A549 (cell line): ENCODE results near the gene LHFPL2. TPM values are rescaled to one million over a fixed set of nuclear protein-coding genes. Genes with fewer than 3 reads are reported as not detected.

Experiments used
- ATAC-seq, 2 experiments: fragments of 200-7000 bp in 1 of 2; fragments of >200 bp in 1 of 2; cut with Nextera tagmentation in 1 of 2; cut with Tn5 transposase in 1 of 2; 3 replicates each; pipeline versions ENCODE4 v1.8.0 to v1.9.1; 2018 to 2020; ENCODE audit warnings: mild to moderate bottlenecking in 1 of 2, moderate library complexity in 1 of 2
- CTCF ChIA-PET: fragments of 300-600 bp; sonication (Branson Sonifier 250); formaldehyde crosslinking; extraction: SDS; loops from one replicate; lab custom pipeline; 2021; ENCODE audit warnings: antibody characterized with exemption, inconsistent platforms; lab: Yijun Ruan, JAX
- POLR2A ChIA-PET: fragments of 350-600 bp; formaldehyde crosslinking; extraction: SDS; loops from one replicate; lab custom pipeline; 2021; ENCODE audit warnings: antibody characterized with exemption, inconsistent platforms; lab: Yijun Ruan, JAX
- DNase-seq, 2 experiments: peaks; one replicate each; pipeline versions ENCODE4 v3.0.0 to v3.0.0-alpha.2; 2011 to 2016; ENCODE audit warnings: low read depth in 1 of 2, low spot score in 1 of 2
- FAIRE-seq: peaks from 2 replicates; lab custom pipeline; 2011; peaks lifted over from hg19 to GRCh38; lab: Jason Lieb, UNC
- H3K27ac ChIP-seq, 2 experiments: fragments of >200 bp; sonication (Bioruptor Twin); formaldehyde crosslinking; 3 replicates each; pipeline ENCODE4 v1.5.1; 2016 to 2017
- H3K4me1 ChIP-seq: fragments of >200 bp; sonication (Bioruptor Twin); formaldehyde crosslinking; 3 replicates; pipeline ENCODE4 v1.6.1; 2016
- H3K4me2 ChIP-seq: fragments of >200 bp; sonication (Bioruptor Twin); formaldehyde crosslinking; 3 replicates; pipeline ENCODE4 v1.6.1; 2016
- H3K4me3 ChIP-seq: fragments of >200 bp; sonication (Bioruptor Twin); formaldehyde crosslinking; 3 replicates; pipeline ENCODE4 v1.5.1; 2016
- H3K9me3 ChIP-seq: fragments of >200 bp; sonication (Bioruptor Twin); formaldehyde crosslinking; 3 replicates; pipeline ENCODE4 v1.6.1; 2016
- BHLHE40 ChIP-seq: IDR thresholded peaks from 2 replicates; pipeline ENCODE4 v1.6.1; 2012; ENCODE audit warnings: low read depth, low read length, inconsistent platforms
- CTCF ChIP-seq: fragments of >200 bp; sonication (Bioruptor Twin); formaldehyde crosslinking; IDR thresholded peaks from 3 replicates; pipeline ENCODE4 v1.5.1; 2016
- EHMT2 ChIP-seq: fragments of 200-600 bp; sonication (generic); IDR thresholded peaks from 2 replicates; pipeline ENCODE4 v1.6.1; 2016; ENCODE audit warnings: antibody characterized with exemption, low read depth, mild to moderate bottlenecking, moderate library complexity
- GATA3 ChIP-seq: IDR thresholded peaks from 2 replicates; pipeline ENCODE4 v1.6.1; 2012; ENCODE audit warnings: borderline replicate concordance
- HDAC2 ChIP-seq: fragments of 200-600 bp; sonication (generic); IDR thresholded peaks from 2 replicates; pipeline ENCODE4 v1.6.1; 2016
- HOXA7 ChIP-seq: fragments of 250-450 bp; sonication (Bioruptor Pico); IDR thresholded peaks from 2 replicates; pipeline ENCODE4 v1.5.0; 2020; ENCODE audit warnings: mild to moderate bottlenecking, moderate library complexity
- HOXB13 ChIP-seq: fragments of 250-450 bp; sonication (Bioruptor Pico); IDR thresholded peaks from 2 replicates; pipeline ENCODE4 v1.5.0; 2020; ENCODE audit warnings: low read depth, mild to moderate bottlenecking, moderate library complexity
- JUN ChIP-seq, 2 experiments: fragments of >200 bp; sonication (Bioruptor Twin); formaldehyde crosslinking; IDR thresholded peaks; 2 replicates in 1 of 2; 3 replicates in 1 of 2; pipeline ENCODE4 v1.6.1; 2016 to 2017
- JUNB ChIP-seq: fragments of >200 bp; sonication (Bioruptor Twin); formaldehyde crosslinking; IDR thresholded peaks from 2 replicates; pipeline ENCODE4 v1.6.1; 2016
- KDM1A ChIP-seq: fragments of 200-600 bp; sonication (generic); IDR thresholded peaks from 2 replicates; pipeline ENCODE4 v1.6.1; 2016; ENCODE audit warnings: low read depth, mild to moderate bottlenecking
- MAFK ChIP-seq: fragments of 450-650 bp; IDR thresholded peaks from 2 replicates; pipeline ENCODE4 v1.6.1; 2014; ENCODE audit not compliant: partially characterized antibody
- NFE2L2 ChIP-seq: fragments of 150-350 bp; conservative IDR thresholded peaks from 2 replicates; pipeline ENCODE4 v1.6.1; 2014; ENCODE audit warnings: low read length
- PBX3 ChIP-seq: IDR thresholded peaks from 2 replicates; pipeline ENCODE4 v1.6.1; 2012
- PHF8 ChIP-seq: fragments of 200-600 bp; sonication (generic); IDR thresholded peaks from 2 replicates; pipeline ENCODE4 v1.6.1; 2016; ENCODE audit warnings: low read depth, mild to moderate bottlenecking, antibody characterized with exemption, moderate library complexity, borderline replicate concordance
- POLR2A ChIP-seq: IDR thresholded peaks from 2 replicates; pipeline ENCODE4 v1.6.1; 2012; ENCODE audit warnings: mild to moderate bottlenecking, low read length
- POLR2AphosphoS2 ChIP-seq: conservative IDR thresholded peaks from 2 replicates; pipeline ENCODE4 v1.6.1; 2012; ENCODE audit warnings: low read length, improper control_type of control experiment, inconsistent platforms
- RAD21 ChIP-seq, 2 experiments: fragments of >200 bp in 1 of 2; sonication (Bioruptor Twin) in 1 of 2; formaldehyde crosslinking in 1 of 2; IDR thresholded peaks in 1 of 2; conservative IDR thresholded peaks in 1 of 2; 2 replicates in 1 of 2; 3 replicates in 1 of 2; pipeline ENCODE4 v1.6.1; 2012 to 2018; ENCODE audit warnings: inconsistent platforms in 1 of 2
- RARB ChIP-seq: fragments of 250-450 bp; sonication (Bioruptor Pico); IDR thresholded peaks from 2 replicates; pipeline ENCODE4 v1.8.0; 2021; ENCODE audit warnings: mild to moderate bottlenecking, moderate library complexity
- SMC3 ChIP-seq: fragments of >200 bp; sonication (Bioruptor Twin); formaldehyde crosslinking; IDR thresholded peaks from 3 replicates; pipeline ENCODE4 v1.6.1; 2018; ENCODE audit warnings: inconsistent platforms
- SREBF2 ChIP-seq: fragments of 450-650 bp; IDR thresholded peaks from 2 replicates; pipeline ENCODE4 v1.6.1; 2014; ENCODE audit warnings: mild to moderate bottlenecking, moderate library complexity
- ZSCAN20 ChIP-seq: fragments of 250-450 bp; sonication (Bioruptor Pico); IDR thresholded peaks from 2 replicates; pipeline ENCODE4 v1.8.0; 2022; ENCODE audit warnings: mild to moderate bottlenecking, moderate library complexity
- WGBS: methylation state at CpG from one replicate; pipeline ENCODE4 v1.1.6; 2017; ENCODE audit errors: missing lambda C conversion rate; 5-methylcytosine and 5-hydroxymethylcytosine counted together
- polyA plus RNA-seq, 4 experiments: library from polyadenylated mRNA; depleted of rRNA in 3 of 4; stranded (reverse); fragments of >200 nt; fragmentation: RNase III in 1 of 4; extraction: RNeasy Plus Mini Kit Qiagen cat#74134 plus additional on column Dnase treatment in 1 of 4; gene quantifications; 2 replicates in 3 of 4; 3 replicates in 1 of 4; pipeline ENCODE4 v1.2.3, GENCODE V29; 2011 to 2017
- TF ChIP-seq, protein P1 (sequence below): fragments of 250-450 bp; sonication (Bioruptor Pico); IDR thresholded peaks from 2 replicates; pipeline ENCODE4 v1.5.0; 2021; ENCODE audit warnings: mild to moderate bottlenecking, moderate library complexity, borderline replicate concordance
- TF ChIP-seq, protein P2 (sequence below): fragments of 250-450 bp; sonication (Bioruptor Pico); IDR thresholded peaks from 2 replicates; pipeline ENCODE4 v1.5.0; 2020; ENCODE audit warnings: low read depth, mild to moderate bottlenecking, moderate library complexity

Gene LHFPL2
- polyA plus RNA-seq, 2 of the 4 experiments (the other 2 are of a cell fraction): 24.9 to 41.7 TPM

DNA sequence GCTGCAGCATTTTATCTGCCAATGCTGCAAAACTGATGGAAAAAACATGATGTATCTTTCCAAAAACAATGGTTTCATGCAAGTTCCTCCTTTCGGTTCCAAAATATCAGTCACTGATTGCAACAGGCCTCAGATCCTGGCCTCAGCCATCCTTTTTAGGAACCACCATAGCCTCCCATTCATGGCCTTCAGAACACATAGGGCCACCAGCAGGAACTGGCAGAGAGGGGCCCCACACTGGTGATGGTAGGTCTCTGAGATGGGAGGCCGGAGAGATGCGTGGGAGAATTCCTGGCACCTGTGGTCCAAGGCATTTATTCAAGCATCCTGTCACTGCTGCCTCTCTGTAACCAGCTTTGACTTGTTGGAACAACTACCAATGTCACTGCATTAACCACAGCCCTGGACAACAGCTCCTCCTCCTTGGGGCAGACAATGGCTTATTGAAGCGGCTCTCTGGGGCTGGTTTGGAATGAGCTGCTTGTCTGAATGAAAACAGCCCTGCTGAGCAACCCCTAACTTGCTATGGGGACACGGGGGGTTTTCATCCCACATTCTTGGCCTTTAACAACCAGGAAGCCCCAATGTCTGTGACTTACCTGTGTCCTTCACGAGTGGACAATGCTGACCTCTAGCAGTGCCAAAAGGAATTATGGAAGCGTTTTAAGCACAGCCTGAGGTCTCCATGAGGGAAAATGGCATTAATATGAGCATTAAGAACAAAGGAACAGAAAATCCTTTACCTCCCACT is 108.1 kb downstream of the LHFPL2 start:
- ChIA-PET POLR2A (no interaction called here), CTCF (interaction anchor here (0.9 to 1.4 kb wide), 4 partner anchors 24 to 73 kb away, joined by 3 to 4 read pairs (median 3); no protein-coding TSS in a partner anchor)
- WGBS: 93% methylated on average over 7 of the region's 7 CpGs
- DNase-seq: no peak
- ATAC-seq: no peak
- Histone ChIP-seq H3K4me1 (peaks cover 10% of the 10 kb centered on the region; the same call in 2 of the 3 replicates), H3K4me3 (no peak overlapping the region), H3K4me2 (no peak overlapping the region), H3K27ac (peak overlapping the region in 1 of 2 experiments; percentile 58; a peak in 2 of 6 replicates), H3K9me3 (no peaks in the 10 kb centered on the region)
- no peak for FAIRE-seq
- TF ChIP-seq RAD21 (conservative IDR thresholded peaks at IDR 0.05 in 1 of 2, IDR thresholded peaks at IDR 0.05 in 1 of 2): 0 out of 5 replicates have a peak, but pooled peaks of 1 of the 2 experiments have one; percentile 21
- no peak for TF ChIP-seq HOXB13 (CRISPR knock-in tag)

- Histone ChIP-seq H3K4me3 (no peak overlapping the region), H3K4me1 (peaks cover 22% of the 10 kb centered on the region), H3K9me3 (no peaks in the 10 kb centered on the region), H3K27ac (peak overlapping the region; percentile 21 to 50; a peak in 5 of 6 replicates), H3K4me2 (no peak overlapping the region)
- no peak for DNase-seq
- ATAC-seq: no peak; a peak in 1 of 6 replicates
- 81% methylated on average over 3 of the region's 3 CpGs for WGBS
- TF ChIP-seq JUNB: no peak
- no peak for TF ChIP-seq SREBF2
- no peak for TF ChIP-seq NFE2L2
- TF ChIP-seq BHLHE40: no peak
- no peak for TF ChIP-seq CTCF
- no peak for TF ChIP-seq POLR2AphosphoS2
- no peak for TF ChIP-seq HOXA7 (CRISPR knock-in tag)
- TF ChIP-seq GATA3: no peak
- TF ChIP-seq POLR2A: no peak
- TF ChIP-seq HDAC2: no peak
- no peak for TF ChIP-seq KDM1A
- no peak for TF ChIP-seq ZSCAN20 (CRISPR knock-in tag)
- TF ChIP-seq PHF8: no peak
- no peak for FAIRE-seq
- ChIA-PET CTCF (interaction anchor here (0.9 to 2.7 kb wide), 32 partner anchors 10 to 436 kb away, joined by 3 to 20 read pairs (median 6); partner anchors contain the start of gene LHFPL2), POLR2A (no interaction called here)
Measured at GRCh38 chr5:78538240-78538850, 110.2 kb downstream of the LHFPL2 start.

- Histone ChIP-seq H3K27ac (peak overlapping the region; percentile 21 to 50; a peak in 5 of 6 replicates), H3K9me3 (no peaks in the 10 kb centered on the region), H3K4me1 (peaks cover 22% of the 10 kb centered on the region), H3K4me3 (no peak overlapping the region), H3K4me2 (no peak overlapping the region)
- ATAC-seq (peak; percentile 79 to 85), FAIRE-seq (no peak), DNase-seq (peak; percentile 36 to 54)
- 60% methylated on average over 5 of the region's 5 CpGs for WGBS
- ChIA-PET CTCF (interaction anchor here (0.7 to 2.7 kb wide), 52 partner anchors 9 to 436 kb away, joined by 3 to 20 read pairs (median 4); partner anchors contain the start of gene LHFPL2), POLR2A (no interaction called here)
- TF ChIP-seq JUNB (no peak), JUN (IDR thresholded peaks at IDR 0.05) (no peak; a peak in 1 of 5 replicates), RAD21 (conservative IDR thresholded peaks at IDR 0.05 in 1 of 2, IDR thresholded peaks at IDR 0.05 in 1 of 2) (peak; percentile 86 to 88), RARB (CRISPR knock-in tag) (no peak), PBX3 (no peak), MAFK (no peak), CTCF (peak; percentile 61), EHMT2 (no peak), SMC3 (peak; percentile 75), POLR2AphosphoS2 (no peak)
- TF ChIP-seq, protein P1, sequence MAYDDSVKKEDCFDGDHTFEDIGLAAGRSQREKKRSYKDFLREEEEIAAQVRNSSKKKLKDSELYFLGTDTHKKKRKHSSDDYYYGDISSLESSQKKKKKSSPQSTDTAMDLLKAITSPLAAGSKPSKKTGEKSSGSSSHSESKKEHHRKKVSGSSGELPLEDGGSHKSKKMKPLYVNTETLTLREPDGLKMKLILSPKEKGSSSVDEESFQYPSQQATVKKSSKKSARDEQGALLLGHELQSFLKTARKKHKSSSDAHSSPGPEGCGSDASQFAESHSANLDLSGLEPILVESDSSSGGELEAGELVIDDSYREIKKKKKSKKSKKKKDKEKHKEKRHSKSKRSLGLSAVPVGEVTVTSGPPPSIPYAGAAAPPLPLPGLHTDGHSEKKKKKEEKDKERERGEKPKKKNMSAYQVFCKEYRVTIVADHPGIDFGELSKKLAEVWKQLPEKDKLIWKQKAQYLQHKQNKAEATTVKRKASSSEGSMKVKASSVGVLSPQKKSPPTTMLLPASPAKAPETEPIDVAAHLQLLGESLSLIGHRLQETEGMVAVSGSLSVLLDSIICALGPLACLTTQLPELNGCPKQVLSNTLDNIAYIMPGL (CRISPR knock-in tag): no peak
- TF ChIP-seq, protein P2, sequence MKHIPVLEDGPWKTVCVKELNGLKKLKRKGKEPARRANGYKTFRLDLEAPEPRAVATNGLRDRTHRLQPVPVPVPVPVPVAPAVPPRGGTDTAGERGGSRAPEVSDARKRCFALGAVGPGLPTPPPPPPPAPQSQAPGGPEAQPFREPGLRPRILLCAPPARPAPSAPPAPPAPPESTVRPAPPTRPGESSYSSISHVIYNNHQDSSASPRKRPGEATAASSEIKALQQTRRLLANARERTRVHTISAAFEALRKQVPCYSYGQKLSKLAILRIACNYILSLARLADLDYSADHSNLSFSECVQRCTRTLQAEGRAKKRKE (CRISPR knock-in tag): no peak
Measured at GRCh38 chr5:78537821-78538220, 110.8 kb downstream of the LHFPL2 start.
